Activated CD4-positive, alpha-beta T cell treated with anti-CD3 and anti-CD28 coated beads for 4 hours (primary cell): Measurements from ENCODE around the gene TMED1.

Source experiments
- DNase-seq, 2 donors: peaks; one replicate each; pipeline ENCODE4 v3.0.0-alpha.2; 2020

Gene TMED1

DNA sequence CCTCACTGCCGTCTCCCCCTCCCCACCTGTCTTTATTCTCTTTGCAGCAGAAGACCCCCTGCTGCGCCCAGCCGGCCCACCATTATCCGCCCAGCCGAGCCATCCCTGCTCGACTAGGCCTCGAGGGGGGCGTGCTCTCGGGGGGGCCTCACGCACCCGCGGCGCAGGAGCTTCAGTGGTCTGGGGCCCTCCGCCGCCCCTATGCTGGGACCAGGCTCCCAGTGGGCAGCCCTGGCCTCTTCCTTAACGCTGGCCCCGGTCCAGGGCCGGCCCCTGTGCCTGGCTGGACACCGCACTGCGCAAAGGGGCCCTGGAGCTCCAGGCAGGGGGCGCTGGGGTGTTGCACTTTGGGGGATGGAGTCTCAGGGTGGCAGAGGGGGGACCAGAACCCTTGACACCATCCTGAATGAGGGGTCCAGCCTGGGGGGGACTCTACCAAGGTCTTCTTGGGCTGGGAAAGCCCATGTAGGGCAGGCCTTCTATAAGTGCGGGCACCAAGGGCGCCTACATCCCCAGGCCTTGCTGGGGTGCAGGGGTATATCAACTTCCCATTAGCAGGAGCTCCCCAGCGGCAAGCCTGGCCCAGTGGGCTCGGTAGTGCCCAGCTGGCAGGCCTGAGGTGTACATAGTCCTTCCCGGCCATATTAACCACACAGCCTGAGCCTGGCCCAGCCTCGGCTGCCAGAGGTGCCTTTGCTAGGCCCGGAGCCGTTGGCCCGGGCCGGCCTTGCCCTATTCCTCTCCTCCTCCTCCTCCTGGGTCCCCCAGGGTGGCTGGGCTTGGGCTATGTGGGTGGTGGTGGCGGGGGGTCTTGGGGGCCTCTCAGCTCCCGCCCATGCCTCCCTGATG is 4.9 kb downstream of the TMED1 start:
- no peak for DNase-seq

- DNase-seq = no peak
Measured at GRCh38 chr19:10830370-10830769, 5.6 kb downstream of the TMED1 start.

- DNase-seq = no peak
Measured at GRCh38 chr19:10829967-10830366, 6.0 kb downstream of the TMED1 start.

DNA sequence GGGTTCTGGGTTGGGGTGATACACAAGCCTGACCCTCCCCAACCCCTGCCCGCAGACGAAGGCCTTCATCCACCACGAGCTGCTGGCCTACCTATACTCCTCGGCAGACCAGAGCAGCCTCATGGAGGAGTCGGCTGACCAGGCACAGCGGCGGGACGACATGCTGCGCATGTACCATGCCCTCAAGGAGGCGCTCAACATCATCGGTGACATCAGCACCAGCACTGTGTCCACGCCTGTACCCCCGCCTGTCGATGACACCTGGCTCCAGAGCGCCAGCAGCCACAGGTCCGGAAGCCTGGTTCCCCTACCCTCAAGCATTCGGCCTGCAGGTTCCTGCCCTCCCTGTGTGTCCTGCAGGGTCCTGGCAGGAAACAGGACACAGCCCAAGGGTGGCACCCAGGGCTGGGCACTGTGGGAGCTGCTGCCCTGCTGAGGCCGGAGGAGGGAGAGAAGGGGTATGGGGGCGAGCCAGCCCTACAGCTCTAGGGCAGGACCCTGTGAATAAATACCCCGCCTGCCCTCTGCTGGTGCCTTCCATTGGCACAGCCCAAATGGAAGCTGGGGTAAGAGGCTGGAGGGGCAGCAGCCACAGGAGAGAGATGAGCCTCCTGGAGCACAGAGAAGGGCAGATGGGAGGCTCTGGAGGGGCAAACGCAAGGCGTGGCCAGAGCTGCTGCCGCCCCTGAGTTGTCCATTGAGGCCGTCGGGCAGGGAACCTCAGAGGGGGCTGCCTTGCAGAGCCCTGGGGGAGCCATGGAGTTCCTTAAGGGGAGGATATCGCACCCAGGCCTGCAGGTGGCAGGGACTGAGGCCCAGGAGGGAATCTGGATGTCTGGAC is 6.8 kb downstream of the TMED1 start:
- no peak for DNase-seq

- no peak for DNase-seq
Measured at GRCh38 chr19:10826846-10827245, 9.2 kb downstream of the TMED1 start.

GRCh38 chr19:10826231-10826630 is 9.8 kb downstream of the TMED1 start:
- DNase-seq = no peak

- no peak for DNase-seq
Measured at GRCh38 chr19:10823690-10824089, 12.3 kb downstream of the TMED1 start.

GRCh38 chr19:10820173-10820572 is 15.8 kb downstream of the TMED1 start:
- no peak for DNase-seq

DNA sequence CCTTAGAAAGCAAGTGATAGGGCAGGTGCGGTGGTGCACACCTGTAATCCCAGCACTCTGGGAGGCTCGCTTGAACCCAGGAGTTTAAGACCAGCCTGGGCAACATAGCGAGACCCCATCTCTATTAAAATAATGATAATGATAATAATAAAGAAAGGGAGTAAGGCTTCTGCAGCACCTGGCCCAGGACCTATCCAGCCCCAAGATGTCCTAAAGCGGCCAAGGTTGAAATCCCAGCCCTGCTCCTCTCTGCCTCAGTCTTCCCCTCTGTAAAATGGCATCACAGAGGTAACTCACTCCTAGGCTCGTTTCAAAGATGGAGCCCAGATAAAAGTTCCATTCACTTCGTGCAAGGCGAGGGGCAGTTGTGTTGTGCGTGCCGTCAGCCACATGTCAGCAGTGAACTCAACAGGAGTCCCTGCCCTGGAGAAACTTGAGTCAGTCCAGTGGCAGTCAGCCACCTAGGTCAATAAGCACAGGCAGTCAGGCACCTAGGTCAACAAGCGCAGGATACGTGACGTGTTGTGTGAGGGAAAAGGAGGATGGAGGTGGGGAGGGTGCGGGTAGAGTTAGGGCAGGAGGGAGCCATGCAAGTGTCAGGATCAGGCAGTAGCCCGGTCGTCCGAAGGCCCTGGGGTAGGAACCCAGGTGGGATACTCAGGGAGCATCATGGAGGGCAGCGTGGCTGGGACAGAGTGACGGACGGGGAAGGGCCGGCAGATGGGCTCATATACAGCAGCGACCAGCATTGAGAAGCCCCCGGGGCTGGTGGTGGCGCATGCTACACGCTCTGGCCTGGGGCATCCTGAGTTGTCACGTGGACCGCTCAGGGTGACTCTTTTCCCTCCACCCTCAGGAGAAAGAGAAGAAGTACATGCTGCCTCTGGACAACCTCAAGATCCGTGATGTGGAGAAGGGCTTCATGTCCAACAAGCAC is 16.6 kb downstream of the TMED1 start:
- DNase-seq = no peak

DNA sequence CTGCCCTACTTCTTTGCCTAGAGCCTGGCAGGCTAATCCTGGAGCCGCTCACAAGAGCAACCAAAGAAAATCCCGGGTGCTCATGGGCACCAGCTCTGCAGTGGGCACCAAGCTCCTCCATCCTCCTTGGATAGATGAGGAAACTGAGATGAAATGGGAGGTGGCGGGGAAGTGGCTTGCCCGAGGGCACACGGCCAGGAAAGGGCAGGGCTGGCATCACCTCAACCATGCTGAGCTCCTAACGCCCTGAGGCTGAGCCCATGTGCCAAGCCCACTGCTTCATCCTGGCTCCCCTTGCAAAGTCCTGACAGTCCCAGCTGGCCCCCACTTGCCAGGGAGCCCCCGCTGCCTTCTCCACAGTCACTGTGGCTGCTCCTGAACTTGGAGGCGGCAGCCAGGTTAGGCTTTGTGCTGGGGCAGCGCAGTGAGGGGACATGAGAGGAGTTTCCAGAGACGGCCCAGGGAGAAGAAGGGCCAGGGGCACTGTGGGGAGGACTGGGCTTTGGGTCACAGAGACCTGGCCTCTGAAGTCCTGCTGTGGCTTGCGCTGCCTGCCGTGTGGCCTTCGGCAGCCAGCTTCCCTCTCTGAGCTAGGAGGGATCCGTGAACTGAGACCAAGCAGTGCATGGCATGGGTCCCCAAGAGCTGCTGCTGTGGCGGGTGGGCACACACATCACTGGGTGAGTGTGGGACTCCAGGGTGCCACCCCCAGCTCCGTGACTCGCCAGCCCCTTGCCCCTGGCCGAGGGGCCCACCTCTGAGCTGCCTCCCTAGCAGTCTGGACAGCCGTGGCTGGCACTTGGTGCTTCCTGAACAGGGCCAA is 17.5 kb downstream of the TMED1 start:
- DNase-seq = no peak

DNA sequence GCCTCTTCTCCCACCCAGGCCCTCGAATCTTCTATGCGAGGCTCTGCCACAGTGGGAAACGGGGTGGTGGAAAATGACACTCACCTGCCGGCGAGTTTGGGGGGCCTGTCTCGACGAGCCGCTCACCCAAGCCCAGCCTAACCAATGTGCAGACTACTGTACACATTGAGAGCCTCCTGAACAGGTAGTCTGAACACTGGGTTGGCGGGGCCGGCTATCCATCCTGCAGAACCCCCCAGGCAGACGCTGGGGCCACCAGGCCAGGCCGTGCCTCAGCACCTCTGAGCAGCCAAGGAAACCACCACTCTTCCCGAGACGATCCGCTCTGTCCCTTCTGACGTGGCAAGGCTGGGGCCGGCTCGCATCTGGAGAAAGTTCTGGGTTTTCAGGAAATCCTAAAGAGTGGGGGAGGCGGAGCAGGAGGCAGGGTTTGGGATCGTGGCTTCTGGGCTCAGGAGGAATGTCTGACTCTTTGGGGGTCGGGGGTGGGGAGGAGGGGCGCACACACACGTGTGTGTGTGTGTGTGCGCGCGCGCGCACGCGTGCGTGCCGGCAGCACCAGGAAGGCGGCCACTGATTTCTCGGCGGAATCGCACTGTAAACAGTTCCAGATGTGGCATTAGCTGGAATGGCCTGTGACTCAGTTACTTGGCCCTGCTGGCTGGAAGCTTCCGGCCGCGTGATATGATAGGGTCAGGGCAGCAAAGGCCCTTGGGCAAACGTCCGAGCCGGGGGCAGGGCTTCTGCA is 18.5 kb downstream of the TMED1 start:
- DNase-seq = no peak

GRCh38 chr19:10816691-10817090 is 19.3 kb downstream of the TMED1 start:
- DNase-seq = no peak

DNA sequence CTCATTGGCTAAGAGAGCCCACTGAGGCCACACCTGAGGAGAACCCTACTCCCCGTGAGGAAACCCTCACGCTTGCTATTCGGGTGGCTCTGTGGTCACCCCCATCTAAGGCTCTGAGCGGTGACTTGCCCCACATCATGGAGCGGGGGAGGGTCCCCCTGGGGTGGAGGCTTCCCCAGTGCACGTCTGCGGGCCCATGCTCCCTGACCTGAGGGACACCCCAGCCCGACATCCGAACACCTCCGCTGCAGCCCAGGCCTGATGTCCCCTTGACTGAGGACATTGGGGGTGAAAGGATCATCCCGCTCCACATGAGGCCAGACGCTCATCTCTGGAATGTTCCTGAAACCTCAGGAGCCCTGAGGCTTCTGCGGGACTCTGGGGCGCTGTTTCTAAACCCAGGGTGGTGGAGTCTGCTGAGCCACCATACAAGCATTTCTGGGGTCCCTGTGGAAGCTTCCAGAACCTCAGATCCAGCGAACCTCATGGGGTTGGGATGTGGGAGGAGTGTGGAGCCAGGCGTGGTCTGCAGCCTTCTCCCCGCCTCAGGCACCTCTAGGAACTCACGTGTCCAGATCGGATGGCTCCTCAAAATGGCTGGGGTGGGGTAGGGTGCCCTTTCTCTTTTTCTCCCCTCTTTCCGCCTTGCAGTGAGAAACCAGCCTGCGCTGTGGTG is 19.9 kb downstream of the TMED1 start:
- DNase-seq = no peak

- DNase-seq = no peak
Measured at GRCh38 chr19:10815007-10815536, 20.9 kb downstream of the TMED1 start.

GRCh38 chr19:10812902-10813404 is 23.1 kb downstream of the TMED1 start:
- no peak for DNase-seq

DNA sequence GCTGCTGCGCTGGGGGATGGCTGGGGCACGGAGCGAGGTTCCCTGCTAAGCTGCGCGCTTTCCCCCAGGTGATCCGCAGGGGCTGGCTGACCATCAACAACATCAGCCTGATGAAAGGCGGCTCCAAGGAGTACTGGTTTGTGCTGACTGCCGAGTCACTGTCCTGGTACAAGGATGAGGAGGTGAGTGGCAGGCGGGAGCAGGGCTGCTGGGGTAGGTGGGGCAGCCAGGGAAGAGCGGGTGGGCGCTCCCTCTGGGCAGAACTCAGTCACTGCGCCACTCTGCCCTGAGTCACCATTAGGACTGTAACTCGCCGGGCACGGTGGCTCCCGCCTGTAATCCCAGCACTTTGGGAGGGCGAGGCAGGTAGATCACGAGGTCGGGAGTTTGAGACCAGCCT is 23.8 kb downstream of the TMED1 start:
- no peak for DNase-seq

DNA sequence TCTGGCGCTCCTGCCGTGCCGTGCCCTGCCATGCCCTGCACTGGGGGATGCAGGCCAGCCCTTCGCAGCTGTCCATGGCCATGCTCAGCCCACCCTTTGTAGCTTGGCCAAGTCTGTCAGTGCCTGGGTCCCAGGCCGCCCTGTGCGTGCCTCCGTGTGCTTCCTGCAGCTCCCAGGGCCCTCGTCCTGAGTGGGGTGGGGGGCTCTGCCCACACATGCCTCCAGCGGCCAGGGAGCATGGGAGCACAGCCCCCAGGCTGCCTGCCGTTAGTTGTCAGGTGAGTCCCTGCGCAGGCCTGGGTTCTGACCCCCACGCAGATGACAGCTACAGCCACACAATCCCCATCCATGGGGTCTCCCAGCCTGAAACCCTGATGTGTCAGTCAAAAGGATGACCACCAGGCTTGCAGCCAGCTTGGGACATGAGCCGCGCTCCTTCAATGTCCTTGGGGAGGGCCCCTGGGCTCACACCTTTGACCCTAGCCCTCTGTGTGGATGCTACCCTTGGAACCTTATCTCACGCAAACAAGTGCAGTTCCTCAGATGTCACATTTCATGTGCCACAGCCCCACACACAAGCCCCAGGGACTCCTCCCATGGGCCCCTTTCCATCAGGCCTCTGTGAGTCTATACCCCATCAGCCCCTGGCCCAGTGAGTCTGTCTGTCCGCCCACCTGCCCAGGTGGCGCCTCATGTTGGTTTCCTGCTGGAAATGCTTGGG is 24.5 kb downstream of the TMED1 start:
- DNase-seq = no peak

DNA sequence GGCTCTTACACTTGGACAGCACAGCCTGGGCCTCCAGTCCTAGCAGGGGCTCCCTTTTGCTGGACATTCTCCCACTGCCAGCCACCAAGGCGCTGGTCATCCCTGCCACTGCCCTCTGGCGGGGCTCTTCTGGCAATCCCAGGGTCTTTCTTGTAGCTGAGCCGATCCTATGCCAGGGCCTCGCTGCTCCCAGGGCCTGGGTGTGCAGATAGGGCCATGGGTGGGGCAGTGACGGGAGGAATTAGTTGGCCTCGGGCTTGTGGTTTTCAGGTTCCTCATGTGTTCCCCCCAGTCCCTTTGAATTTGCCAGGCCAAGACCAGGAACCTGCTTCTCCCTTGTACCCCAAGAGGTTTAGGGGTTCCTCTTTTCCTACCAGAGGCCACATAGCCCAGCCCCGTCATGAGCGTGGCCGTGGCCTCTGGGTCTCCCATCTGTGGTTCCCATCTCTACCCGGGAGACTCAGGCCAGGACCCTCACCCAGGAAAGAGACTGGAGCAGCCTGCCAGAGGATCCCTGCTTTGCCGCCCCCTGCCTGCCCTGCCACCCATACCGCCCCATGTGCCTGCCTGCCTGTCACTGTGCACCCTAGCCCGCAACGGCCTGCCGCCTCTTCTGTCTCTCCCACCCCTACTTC is 26.2 kb downstream of the TMED1 start:
- DNase-seq = no peak
